ENCODE measurements around the gene CNPY1. TPM values are rescaled to one million over a fixed set of nuclear protein-coding genes. Genes with fewer than 3 reads are reported as not detected.
A peak's percentile ranks its signal among the peaks of the same experiment; 100 is the strongest.

Gene CNPY1
- total and polyA plus RNA-seq, 9 of the 15 experiments (the other 6 are each of a cell fraction or from before 2014, with no cell fraction given) = not detected

DNA sequence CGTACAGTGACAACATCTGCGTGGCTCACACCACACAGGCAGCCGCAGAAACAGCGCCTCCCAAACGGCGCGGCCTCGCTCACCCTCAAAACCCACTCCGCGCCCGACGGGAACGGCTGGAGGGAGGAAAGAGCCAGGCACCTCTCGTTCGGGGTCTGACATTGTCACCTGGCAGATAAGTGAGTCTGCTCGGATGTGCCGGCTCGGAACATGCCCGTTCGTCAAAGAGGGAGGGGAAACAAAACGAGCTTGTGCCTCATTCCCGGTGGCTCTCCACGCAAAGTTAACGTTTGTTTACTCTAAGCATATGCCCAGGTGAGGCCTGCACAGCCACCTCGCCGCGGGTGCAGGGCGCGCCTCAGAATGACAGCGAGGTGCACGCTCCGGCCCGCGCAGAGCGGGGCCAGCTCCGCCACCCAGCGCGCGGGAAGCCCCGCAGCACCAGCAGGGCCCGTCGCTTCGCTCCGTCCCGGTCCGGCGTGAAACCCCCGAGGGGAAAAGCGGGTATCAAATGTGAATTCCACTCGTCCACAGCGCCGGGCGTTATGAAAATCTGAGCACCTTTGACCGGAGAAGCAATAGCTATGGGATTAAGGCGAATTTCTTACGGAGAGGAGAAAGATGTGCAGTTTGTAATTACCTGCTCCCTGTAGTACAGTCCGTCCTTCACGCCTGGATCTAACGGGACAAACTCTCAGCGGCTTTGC is 13.1 kb downstream of the CNPY1 start:
- ATAC-seq = peak; percentile 49
- BruUV-seq (replicated peaks) = no TSS peak
- Histone ChIP-seq H3K9ac (ENCODE audit: insufficient read depth in 1 of 2, low read depth in 2 of 2, low read length in 2 of 2) (no peak overlapping the region; a peak in 1 of 4 replicates), H3K9me1 (ENCODE audit: control insufficient read depth, insufficient read depth, low read length) (peaks cover 5% of the 10 kb centered on the region), H2AFZ (ENCODE audit: low read depth, low read length) (no peak overlapping the region), H3K4me3 (no peak overlapping the region), H3K9me3 (replicated peaks; ENCODE audit: control insufficient read depth, insufficient read depth, low read depth, low read length) (no peaks in the 10 kb centered on the region), H3K4me1 (replicated peaks in 1 of 2; ENCODE audit: control insufficient read depth in 2 of 2, insufficient read depth in 2 of 2, low read length in 2 of 2) (peaks cover 0 to 16% of the 10 kb centered on the region in 2 experiments; a peak in 3 of 5 replicates), H4K20me1 (replicated peaks; ENCODE audit: control insufficient read depth, insufficient read depth, low read length) (peaks cover 12% of the 10 kb centered on the region), H3K27ac (ENCODE audit: extremely low read depth, low read depth, low read length) (no peak overlapping the region), H3K36me3 (ENCODE audit: control insufficient read depth, insufficient read depth, low read length) (no peaks in the 10 kb centered on the region), H3K4me2 (ENCODE audit: insufficient read depth, low read length) (peak overlapping the region; percentile 8; the same call in 1 of the 2 replicates), H3K27me3 (ENCODE audit: control insufficient read depth in 2 of 2, insufficient read depth in 2 of 2, low read length in 2 of 2) (peaks cover 72 to 85% of the 10 kb centered on the region in 2 experiments), H3K79me2 (ENCODE audit: control insufficient read depth, insufficient read depth, low read length) (no peaks in the 10 kb centered on the region)
- intact Hi-C loops (cut with micrococcal nuclease) = loop anchor here (5.0 kb wide), 2 partner anchors 151 to 606 kb away; no protein-coding TSS in a partner anchor
- CTCF ChIA-PET (ENCODE audit: low intra/inter-chr PET ratio) = no interaction called here
- WGBS (ENCODE audit: insufficient coverage, low coverage, missing lambda C conversion rate) = 8% methylated on average over 60 of the region's 60 CpGs
- no peak for TF ChIP-seq NFE2L1 (tag; IDR thresholded peaks at IDR 0.05; ENCODE audit: borderline replicate concordance, low read depth)
- TF ChIP-seq SNIP1 (IDR thresholded peaks at IDR 0.05; ENCODE audit: low read depth) = no peak
- no peak for TF ChIP-seq GTF2B (IDR thresholded peaks at IDR 0.05; ENCODE audit: extremely low read depth, insufficient read length)
- TF ChIP-seq ZNF76 (CRISPR knock-in tag; IDR thresholded peaks at IDR 0.05; ENCODE audit: borderline replicate concordance) = no peak
- TF ChIP-seq, protein P1, sequence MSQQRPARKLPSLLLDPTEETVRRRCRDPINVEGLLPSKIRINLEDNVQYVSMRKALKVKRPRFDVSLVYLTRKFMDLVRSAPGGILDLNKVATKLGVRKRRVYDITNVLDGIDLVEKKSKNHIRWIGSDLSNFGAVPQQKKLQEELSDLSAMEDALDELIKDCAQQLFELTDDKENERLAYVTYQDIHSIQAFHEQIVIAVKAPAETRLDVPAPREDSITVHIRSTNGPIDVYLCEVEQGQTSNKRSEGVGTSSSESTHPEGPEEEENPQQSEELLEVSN (IDR thresholded peaks at IDR 0.05; ENCODE audit: borderline replicate concordance in 1 of 2, extremely low read depth in 1 of 2, insufficient read depth in 1 of 2, insufficient read length in 1 of 2, low read depth in 1 of 2, low read length in 1 of 2, poor library complexity in 1 of 2, severe bottlenecking in 1 of 2) = no peak
- no peak for TF ChIP-seq MAFK (IDR thresholded peaks at IDR 0.05; ENCODE audit: low read length)
- TF ChIP-seq, protein P2, sequence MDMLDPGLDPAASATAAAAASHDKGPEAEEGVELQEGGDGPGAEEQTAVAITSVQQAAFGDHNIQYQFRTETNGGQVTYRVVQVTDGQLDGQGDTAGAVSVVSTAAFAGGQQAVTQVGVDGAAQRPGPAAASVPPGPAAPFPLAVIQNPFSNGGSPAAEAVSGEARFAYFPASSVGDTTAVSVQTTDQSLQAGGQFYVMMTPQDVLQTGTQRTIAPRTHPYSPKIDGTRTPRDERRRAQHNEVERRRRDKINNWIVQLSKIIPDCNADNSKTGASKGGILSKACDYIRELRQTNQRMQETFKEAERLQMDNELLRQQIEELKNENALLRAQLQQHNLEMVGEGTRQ (CRISPR knock-in tag; IDR thresholded peaks at IDR 0.05) = no peak
- no peak for TF ChIP-seq ZBTB1 (CRISPR knock-in tag; IDR thresholded peaks at IDR 0.05; ENCODE audit: borderline replicate concordance, low read depth)
- TF ChIP-seq CSDE1 (IDR thresholded peaks at IDR 0.05) = no peak
- TF ChIP-seq, protein P3, sequence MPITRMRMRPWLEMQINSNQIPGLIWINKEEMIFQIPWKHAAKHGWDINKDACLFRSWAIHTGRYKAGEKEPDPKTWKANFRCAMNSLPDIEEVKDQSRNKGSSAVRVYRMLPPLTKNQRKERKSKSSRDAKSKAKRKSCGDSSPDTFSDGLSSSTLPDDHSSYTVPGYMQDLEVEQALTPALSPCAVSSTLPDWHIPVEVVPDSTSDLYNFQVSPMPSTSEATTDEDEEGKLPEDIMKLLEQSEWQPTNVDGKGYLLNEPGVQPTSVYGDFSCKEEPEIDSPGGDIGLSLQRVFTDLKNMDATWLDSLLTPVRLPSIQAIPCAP (CRISPR knock-in tag; IDR thresholded peaks at IDR 0.05; ENCODE audit: borderline replicate concordance) = no peak
- POLR2A ChIA-PET = interaction anchor here (0.6 to 0.8 kb wide), 2 partner anchors 10 to 62 kb away, joined by 3 to 6 read pairs; no protein-coding TSS in a partner anchor
- FAIRE-seq = peak; percentile 49
- no peak for DNase-seq (ENCODE audit: extremely low read depth in 1 of 4, low spot score in 3 of 4)
- in situ Hi-C loops (cut with MboI) = no loop called here

Measured in K562 (cell line).